Inferior parietal cortex (tissue), 1 donor: ENCODE results near the gene MAGI2.

Experiments used
- DNase-seq: peaks from one replicate; pipeline ENCODE4 v3.0.0-alpha.2; 2016; ENCODE audit errors: extremely low spot score

MAGI2 gene

DNA sequence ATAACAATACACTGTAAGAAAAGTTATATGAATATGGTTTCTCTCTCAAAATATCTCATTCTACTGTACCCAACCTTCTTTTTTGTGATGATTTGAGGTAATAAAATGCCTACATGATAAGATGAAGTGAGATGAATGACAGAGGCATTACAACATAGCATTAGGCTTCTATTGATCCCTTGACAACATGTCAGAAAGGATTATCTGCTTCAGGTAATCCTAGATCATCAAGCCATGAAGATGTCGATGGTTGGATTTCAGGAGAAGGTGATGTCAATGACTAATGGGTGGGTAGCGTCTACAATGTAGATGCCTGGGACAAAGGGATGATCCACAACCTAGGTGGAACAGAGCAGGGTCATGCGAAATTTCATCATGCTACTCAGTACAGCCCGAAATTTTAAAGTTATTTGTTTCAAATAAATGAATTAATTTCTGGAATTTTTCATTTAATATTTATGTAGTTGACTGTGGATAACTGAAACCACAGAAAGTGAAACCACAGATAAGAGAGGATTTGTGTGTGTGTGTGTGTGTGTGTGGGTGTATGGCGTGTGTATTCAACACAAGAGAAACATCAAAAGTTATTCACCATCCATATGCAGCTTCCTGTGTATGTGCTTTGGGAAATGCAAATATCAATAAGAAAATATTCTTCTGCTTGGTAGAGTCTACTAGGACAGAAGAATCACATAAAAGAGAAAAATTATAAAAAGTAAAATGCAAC lies 77.0 kb downstream of the MAGI2 start:
- no peak for DNase-seq

DNA sequence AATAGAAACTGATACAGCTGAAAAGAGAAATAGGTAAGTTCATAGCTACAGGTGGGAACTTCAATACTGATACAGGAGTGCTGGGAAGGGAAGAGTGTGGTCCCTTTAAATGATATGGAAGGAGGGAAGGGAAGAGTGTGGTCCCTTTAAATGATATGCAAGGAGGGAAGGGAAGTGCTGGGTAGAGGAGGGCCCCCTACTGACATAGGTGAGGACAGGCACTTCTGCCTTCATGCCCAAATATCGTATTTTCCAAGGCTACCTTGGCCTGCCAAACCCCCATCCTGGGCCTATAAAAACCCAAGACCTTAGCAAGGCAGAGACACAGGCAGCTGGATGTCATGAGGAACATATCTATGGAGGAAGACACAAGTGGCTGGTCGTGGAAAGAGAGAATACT lies 92.3 kb downstream of the MAGI2 start:
- no peak for DNase-seq

DNA sequence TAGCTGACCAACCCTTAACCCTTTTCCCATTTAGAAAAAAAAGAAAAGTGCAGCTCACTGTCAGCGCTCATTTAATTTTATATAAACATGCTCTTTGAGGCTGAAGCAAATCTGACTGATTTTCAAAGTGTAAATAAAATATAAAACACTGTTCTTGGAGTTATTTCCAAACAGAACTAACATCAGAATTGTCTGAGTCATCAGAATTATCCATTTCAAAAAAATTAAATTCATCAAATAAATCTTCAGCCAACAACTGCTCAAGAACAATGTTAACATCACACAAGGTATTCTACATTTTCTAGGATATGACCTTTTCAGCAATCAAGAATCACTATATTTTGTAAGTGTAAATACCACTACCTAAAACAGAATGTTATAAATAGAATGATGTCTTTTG lies 93.6 kb downstream of the MAGI2 start:
- no peak for DNase-seq

DNA sequence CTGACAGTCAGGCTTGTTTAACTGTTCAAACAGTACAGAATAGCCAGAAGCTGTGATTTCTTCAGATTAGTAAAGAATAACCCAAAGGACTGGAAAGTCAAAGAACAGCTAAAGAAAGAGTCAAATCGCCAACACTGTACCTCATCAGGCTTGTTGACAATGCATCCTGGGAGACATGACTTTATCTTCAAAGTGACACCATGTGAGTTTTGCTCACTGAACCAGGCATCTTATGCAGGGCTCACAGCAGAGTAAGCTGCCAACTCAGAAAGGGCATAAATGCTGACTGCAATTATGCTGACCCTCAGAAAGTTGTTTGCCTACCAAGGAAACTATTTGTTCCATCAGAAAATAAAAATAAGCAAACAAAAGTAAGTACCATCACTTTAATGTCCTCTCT lies 96.4 kb downstream of the MAGI2 start:
- no peak for DNase-seq

DNA sequence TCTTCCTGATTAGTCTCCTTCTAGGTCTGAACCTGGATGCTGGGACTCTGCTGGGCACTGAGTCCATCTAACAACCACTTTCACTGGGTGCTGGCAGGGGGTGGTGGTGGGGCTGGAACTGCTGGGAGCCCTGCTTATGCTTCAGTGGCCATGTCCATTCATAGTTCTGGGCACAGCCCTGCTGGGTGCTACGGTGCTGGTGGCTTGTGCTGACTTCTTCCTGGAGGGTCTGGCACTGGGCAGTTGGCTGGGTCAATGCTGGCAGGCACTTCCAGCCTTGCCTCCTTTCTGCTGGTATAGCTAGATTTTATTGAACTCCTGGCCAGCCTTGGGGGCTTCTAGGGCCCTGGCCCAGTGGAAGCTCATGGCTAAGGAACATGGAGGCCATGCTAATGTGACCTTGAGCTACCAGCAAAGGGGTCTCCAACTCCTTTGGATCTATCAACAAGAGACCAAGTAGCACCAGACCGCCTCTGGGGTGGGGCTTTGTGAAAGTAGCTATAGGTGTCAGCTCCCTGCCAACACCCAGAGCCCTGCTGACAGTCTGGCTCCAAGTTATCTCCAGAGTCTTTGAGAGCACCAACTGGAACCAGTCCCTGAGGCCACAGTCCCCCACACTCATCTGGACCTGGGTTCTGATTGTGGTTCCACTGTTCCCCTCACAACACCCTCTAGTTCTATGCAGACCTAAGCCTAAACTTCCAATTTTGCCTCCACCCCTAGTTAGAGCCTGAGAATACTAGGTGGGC lies 99.6 kb downstream of the MAGI2 start:
- DNase-seq = no peak

DNA sequence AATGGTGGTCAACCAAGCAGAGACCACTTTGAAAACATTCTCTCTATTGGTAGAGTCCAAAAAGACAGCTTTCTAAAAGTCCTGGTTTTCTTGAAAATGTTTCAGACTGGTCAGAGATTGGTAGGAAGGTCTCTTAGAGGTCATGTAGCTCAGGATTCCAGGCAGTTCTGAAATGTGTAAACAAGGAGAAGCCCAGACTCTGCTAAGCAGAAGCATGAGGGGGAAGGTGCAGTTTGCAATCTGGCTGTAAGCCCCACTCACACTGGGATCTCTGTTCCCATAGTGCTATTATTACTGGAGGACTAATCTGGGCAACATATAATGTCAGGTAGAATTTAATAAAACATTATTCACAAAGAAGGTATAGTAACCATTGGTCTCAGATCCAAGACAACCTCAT lies 101.1 kb downstream of the MAGI2 start:
- DNase-seq = no peak

DNA sequence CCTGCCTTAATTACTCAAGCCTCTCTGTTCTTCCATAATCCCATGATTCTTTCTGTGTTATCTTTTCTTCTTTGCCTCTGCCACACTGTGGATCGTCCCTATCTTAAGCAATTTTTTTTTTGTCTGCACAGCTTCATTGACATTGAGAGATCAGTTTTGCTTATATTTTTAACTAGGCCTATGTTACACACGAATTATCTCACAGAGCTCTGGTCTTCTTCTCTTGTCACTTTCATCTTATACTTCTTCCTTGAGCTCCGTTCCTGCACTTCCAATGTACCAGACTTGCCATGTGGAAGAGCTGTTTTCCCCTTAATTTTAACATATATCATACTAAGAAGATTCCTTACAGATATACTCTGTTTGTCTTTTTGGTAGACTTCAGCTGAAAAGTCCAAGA lies 106.1 kb downstream of the MAGI2 start:
- no peak for DNase-seq

DNA sequence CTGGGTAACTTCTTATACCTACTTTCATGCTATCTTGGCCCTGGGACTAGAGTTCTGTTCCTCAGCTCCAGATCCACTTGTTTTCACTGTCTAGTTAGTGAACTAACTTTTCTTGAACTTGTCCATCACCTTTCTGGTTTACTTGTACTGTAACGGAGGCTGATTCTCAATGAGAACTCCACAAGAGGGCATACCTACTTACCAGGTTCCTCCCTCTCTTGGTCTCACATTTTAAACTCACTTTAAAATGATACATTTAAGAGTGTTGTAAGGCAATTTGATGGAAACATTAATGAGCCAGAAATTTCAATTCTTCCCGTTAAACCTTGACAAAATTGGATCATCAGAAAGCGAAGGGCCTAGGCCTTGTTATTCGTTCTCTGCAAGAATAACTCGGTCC lies 111.6 kb downstream of the MAGI2 start:
- no peak for DNase-seq

DNA sequence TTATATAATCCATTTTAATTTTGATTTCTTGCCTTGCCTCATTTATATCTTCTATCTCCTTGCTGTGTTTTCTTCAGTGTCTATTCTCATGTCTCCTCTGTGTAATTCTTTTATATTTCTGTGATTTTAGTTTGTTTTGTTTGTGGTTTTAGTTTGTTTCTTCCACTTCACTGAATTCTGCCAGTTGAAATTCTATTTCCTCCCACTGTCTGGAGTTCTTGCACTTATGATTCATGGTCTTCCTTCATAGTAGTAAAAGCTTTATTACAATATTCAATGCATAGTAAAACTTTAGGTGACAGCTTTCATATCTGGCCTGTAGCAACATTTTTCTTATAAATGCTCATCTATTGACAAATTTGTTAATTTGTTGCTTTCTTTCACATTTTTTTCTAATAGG lies 113.3 kb downstream of the MAGI2 start:
- DNase-seq = no peak

DNA sequence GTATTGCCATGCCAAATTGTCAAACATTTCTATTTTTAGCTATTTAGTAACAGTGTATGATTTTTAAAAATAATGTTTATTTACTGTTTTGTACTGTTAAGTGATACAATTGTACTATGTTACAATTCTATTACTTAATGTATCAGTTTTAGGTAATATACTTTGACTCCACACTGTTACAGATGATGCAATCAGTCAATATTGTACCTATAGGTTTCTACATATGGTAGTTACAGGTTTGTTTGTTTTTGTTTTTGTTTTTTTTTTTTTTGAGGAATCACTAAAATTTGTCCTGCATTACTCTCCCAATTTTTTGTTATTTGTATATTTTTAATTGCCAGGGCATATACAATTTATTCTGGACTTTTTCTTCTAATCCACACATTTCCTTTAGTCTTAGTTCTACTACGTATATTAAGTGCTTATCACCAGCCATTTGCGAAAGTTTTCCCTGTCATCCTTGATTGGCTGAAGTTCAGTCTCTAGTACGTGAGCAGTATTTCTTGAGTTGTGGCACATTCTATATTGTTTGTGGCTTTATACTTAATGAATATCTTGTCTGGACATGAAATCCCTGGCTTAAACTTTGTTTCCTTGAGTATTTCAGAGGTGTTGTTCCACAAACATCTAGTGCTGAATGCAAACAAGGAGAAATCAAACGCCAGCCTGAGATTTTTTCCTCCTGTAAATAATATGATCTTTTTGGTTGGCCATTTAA lies 114.1 kb downstream of the MAGI2 start:
- DNase-seq = no peak

DNA sequence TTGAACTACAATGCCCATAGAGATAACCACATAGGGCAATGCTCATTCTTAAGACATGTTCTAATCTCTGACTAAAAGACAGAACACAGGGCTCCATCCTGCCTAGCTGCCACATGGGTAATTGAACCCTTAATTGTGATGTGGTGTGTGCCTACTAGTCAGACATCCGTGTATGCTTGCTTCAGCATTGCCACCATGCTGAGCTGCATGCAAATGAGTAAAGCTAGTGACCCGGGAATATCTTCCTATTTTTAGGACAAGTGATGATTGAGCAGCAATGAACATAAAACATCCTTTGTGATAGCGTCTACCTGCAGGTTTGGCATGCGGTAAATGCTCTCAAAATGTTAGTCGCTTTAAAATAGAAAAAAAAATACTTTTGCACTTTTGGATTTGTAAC lies 115.8 kb downstream of the MAGI2 start:
- DNase-seq = peak; percentile 36

DNA sequence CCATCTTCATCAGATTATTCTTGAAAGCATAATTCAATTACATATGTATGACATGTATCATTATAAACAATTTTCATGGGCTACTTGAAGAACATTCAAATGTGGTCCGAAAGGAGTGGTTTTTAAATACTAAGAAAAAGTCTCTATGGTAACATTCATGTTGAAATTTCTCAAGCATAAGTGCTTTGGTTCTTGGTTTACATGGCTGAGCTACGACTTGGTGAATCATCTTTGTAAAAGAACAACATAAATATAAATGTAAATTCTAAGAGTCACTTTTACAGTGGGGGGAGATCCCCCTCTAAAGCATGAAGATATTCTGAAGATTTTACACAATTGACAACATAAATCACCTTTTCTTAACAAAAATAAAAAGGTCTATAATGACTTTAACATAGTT lies 118.6 kb downstream of the MAGI2 start:
- no peak for DNase-seq

DNA sequence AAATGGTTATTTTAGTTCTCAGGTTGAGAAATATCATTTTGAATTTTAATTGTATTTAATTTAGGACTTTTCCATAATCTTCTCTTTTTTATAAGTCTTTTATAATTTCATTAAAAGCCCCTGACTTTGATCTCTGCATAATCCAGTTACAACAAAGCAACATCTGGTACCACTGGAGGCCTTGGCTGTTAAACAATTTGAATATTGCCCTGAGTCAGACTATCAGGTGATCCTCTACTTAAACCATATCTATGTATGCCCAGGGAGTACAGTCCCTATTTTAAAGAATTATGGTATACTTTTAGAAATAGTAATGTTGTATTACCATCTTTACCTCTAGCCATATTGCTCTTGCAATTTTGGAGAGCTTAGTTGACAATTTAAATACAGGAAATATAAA lies 119.1 kb downstream of the MAGI2 start:
- DNase-seq = no peak

DNA sequence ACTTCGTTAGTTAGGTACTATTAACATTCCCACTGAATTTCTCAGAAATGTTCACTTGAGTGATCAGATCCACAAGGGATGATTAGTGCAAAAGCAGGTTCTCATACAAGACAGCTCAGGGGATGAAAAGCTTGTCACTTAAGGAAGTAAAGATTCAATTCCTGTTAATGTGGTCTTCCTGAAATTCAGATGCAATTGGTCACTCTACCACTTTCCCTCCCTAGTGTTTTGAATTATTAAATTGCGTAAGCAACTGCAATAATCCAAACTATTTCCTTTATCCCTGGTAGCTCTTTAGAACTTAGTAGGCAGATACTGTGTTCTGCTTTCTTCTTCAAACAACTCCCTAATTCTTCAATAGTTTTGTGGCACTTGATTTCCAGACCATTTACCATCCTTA lies 121.4 kb downstream of the MAGI2 start:
- DNase-seq = no peak

DNA sequence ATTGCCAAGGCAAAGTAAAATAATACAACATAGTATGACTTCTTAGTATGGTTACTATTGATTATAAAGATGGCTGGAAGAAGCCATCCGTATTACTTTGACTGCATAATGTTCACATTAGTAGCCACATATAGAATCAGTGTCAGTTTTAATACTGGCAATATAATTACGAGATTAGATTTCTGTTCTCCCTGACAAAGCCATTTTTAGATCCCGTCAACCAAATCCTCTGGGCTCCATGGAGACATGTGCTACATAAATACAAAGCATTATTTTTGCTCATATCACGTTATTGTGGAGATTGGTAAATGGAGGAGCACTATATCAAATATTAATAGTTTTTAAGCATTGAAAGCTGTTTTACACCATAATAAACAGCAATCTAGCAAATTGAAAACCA lies 124.0 kb downstream of the MAGI2 start:
- no peak for DNase-seq

DNA sequence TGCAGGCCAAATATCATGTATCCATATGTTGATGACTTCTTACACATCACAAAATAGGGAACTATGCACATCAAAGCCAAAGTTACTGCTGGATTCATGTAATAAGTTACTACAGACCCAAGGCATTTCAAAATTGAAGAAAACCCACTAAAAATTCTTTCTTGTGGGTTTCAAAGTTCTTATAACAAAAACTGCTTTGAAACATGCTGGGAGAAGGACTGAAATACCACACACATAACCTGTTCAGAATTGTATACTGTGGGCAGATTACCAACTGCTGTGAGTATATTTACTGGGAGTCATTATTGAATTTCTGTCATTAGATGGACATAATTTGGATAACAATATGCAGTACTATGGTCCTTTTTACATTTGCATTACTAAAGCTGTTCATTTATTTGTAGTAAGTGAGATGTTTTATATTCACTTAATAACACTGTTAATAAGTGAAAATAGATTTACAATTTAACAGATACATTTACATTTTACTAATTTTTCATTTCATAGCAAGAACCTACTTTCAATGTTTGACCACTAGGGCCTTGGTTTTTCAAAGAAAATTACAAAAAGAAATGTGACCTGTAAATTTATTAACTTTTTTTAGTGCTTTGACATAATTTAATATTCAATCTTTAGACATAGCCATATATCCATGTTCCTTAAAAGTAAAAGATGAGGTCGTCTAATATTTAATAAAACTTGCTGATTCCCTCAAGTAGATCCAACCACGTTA lies 132.6 kb downstream of the MAGI2 start:
- DNase-seq = no peak

DNA sequence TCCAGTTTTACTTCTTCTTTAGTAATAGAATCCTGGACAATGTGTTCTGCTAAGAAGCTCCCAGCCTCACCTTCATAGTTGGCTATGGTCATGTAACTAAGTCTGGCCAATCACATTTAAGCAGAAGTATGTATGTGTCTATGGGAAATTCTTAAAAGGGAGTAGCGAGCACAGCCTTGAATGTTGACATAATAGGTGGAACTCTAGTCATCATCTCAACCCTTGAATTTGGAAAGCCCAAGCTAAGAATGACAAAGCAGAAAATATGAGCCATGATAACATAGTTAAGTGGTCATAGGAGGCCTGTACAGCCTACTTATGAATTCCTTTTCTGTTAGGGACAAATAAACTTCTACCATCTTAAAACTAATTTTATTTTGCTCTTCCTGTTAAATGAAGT lies 134.1 kb downstream of the MAGI2 start:
- DNase-seq = no peak

DNA sequence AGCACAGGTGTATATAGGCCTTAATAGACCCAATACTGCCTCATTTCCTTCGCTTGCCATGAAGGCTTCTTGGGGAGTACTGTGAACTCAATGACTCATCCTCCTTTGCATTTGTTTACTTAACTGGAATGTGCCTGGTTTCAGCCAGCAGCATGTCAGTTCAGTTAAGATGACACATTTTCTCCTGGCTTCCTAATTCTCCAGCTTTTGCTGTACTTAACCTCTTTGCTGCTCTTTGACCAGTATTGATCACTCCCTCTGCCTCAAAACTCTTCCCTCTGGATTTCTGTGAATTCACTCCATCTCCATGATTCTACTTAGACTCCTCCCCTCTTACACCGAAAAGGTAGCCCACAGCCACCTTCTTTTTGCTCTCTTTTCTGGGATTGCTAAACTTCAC lies 135.7 kb downstream of the MAGI2 start:
- no peak for DNase-seq

DNA sequence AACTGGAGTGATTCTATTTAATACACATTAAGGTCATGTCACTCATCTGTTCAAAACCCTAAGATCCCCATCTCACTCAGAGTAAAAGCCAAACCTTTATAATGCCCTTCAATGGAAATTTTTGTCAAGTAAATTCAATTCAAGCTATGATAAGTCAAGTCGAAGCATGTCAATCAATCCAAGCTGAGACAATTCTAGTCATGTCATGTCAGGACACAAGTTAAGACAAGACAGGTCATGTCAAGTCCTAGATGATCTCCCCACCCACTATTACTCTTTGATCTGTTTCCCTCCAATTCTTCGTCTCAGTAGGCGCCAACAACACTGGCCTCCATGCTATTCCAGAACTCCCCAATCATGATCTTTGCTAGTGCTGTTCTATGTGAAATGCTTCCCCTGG lies 141.4 kb downstream of the MAGI2 start:
- no peak for DNase-seq

DNA sequence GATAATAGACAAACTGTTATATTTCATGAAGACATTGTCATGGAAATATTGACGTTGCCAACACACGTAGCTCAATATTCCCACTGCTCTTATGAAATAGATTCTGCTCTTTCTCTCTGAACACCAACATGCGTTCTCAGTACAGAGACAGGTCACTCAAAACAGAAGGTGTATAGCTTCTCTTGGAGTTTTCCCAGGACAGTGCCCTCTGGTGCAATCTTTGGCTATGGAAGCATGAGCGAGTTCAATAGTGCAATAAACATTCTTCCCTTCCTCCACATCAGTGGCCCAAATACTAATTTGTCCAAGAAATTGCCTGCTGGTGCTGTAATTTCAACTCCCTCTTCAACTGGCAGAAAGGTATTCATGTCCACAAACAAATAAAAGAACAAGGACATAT lies 145.3 kb downstream of the MAGI2 start:
- DNase-seq = no peak

DNA sequence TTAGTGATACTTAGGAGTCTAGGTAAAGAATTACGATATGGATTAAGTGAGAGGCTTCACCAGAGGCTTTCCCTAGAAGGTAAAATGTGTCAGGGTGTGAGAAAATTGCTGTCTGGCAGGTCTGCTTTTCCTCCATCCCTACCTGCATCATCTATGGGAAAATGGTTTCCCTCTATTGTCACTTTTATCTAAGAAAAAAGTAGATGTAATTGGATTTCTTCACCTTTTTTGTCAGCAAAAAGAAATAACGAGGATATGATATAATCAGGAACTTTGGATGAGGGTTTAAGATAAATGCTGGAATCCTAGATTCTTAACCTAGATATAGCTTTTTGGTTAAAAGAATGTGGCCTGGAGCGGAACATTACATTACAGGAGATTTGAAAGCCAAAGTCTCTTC lies 146.1 kb downstream of the MAGI2 start:
- DNase-seq = no peak

DNA sequence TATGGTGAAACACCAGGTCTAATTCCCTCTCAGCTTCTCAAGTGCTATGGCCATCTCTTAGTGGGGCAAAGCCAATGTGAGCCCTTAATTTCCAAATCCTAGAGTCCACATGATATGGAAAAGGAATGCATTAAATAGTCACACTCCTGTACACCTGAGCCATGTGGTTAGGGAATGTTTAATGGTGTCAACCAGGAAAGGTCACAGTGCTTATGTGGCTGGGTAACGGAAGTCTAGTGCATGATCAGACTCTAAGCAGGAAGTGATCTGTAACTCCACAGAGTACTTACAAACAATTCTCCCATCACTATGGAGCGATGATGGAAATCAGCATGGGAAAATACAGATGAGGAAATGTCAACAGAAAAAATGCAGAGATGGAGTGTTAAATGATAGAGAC lies 148.8 kb downstream of the MAGI2 start:
- no peak for DNase-seq
